Activated CD4-positive, alpha-beta T cell treated with anti-CD3 and anti-CD28 coated beads, Interleukin-2, Interleukin-4, amounts not matched to agents 100 ng/mL and 50 ng/mL, durations not matched to agents 16 hours and 8 hours (primary cell): Measurements from ENCODE around the gene DNAJC5.

ENCODE experiments used
- DNase-seq: peaks from one replicate; pipeline ENCODE4 v3.0.0-alpha.2; 2020; ENCODE audit warnings: low spot score

Gene DNAJC5

DNA sequence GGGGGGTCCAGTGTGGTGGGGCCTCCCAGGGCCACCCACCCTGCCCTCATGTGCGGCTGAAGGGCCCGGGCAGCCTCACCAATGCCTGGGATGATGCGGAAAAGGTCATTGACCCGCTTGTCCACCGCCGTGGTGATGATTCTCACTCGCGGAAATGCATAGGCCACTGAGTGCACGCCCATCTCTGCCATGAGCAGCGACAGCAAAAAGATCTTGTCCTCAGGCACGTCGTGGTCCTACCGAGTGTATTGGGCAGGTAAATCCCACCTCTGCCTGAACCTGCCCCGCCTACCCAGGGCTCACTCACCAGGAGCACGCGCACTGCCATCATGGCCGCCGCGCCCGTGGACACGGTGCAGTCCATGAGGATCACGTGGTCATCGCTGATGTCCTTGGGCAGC lies 45.1 kb downstream of the DNAJC5 start:
- no peak for DNase-seq

GRCh38 chr20:63940472-63941266 lies 45.7 kb downstream of the DNAJC5 start:
- DNase-seq: no peak

DNA sequence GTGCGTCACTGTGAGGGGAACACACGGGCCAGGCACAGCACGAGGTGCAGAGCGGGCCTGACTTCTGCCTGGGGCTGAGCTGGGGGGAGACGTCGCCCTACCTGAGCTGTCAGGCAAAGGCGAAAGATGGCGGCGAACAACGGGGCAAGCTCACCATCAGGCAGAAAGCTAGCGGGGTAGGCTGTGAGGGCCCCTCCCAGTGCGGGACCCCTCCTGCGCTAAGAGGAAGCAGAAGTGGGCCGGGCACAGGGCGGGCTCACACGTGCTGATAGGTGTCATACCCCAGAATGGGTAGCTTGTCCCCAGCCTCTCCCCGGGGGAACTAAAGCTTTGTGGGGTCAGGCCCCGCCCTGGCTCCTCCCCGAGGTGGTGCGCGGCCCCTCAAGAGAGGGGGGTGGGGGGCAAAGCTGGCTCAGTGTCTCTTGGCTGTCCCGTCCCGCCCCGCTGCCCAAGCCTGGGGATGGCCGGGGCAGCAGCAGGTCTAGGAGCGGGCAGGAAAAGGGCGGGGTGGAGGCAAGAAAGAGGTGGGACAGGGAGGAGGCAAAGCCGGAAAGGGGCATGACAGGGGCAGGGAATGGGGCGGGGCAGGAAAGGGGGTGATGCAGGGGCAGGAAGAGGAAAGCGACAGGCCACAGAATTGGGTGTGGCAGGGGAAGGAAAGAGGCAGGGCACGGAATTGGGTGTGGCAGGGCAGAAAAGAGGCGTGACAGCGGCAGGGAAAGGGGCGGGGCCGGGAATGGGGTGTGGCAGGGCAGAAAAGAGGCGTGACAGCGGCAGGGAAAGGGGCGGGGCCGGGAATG lies 46.6 kb downstream of the DNAJC5 start:
- DNase-seq: peak; percentile 96

DNA sequence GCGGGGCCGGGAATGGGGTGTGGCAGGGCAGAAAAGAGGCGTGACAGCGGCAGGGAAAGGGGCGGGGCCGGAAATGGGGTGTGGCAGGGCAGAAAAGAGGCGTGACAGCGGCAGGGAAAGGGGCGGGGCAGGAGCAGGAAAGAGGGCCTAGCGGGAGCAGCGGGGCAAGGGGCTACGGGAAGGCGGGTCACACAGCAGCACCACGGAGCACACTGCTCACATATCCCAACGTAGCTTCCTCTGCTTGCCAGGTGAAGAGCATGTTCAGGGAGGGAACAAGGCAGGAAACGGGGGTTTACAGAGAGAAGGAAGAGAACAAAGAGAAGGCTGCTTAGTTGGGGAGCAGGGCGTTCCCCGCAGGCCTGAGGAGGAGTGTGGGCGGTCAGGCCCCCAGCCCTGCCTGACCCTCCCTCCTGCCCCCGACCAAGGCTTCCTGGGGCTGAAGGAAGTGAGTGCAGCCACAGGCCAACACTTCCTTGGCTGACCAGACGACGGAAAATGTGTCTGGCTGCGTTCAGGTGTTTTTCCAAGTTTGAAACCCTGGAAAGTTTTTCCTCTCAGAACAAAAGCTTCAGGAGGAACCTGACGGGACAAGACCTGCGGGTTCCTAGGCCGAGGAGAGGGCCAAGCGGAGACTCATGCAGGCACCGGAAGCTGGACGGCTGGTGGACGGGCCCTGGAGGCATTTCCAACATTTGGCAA lies 47.5 kb downstream of the DNAJC5 start:
- DNase-seq: peak; percentile 68

DNA sequence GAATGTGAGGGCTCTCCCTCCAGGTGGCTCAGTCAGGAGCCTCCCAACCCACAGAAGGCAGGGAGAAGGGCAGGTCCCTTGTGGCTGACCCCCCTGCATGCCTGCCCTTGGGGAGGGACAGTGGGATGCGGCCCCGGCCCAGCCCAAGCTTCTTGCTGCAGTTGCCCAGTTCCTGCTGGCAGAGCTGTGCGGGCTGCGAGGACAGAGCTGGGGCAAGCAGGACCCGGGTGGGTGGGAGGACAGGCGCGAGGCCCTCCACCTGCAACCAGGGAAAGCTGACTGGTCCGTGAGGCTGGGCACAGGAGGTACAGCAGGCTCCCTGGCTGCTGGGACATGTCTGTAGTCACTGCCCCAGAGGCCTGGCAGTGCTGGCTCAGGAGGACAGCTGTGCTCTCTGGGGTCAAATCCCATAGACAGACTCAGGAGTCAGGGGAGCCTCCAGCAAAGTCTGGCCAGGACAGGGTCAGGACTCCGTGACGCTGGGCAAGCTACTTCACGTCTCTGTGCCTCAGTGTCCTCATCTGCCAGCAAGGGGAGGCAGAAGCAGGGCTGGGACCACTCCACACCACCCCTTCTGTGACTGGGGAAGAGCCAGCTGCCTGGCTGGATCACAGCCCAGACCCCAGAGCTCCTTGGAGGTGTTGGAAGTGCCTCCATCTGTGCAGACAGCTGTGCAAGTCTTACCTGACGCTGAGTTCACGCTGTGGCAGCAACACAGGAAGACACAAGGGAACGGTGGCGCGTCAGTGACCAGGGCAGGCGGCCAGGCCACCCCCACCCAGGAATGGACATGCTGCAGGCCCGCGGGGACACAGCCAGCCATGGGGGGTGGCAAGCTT lies 48.3 kb downstream of the DNAJC5 start:
- DNase-seq: no peak

DNA sequence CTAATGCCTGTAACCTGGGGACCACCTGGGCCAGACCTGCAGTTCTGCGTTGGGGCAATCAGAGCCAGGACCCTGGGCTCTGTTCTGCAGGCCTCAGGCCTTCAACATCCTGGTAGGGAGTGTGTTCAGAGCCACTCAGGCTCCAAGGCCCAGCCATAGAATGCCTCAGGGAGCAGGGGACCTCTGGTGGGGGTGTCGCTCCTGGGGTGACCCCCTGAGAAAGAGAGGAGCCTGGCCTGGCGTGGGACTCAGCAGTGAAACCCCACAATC lies 48.8 kb downstream of the DNAJC5 start:
- DNase-seq: no peak

GRCh38 chr20:63944078-63944941 lies 49.4 kb downstream of the DNAJC5 start:
- DNase-seq: no peak

DNA sequence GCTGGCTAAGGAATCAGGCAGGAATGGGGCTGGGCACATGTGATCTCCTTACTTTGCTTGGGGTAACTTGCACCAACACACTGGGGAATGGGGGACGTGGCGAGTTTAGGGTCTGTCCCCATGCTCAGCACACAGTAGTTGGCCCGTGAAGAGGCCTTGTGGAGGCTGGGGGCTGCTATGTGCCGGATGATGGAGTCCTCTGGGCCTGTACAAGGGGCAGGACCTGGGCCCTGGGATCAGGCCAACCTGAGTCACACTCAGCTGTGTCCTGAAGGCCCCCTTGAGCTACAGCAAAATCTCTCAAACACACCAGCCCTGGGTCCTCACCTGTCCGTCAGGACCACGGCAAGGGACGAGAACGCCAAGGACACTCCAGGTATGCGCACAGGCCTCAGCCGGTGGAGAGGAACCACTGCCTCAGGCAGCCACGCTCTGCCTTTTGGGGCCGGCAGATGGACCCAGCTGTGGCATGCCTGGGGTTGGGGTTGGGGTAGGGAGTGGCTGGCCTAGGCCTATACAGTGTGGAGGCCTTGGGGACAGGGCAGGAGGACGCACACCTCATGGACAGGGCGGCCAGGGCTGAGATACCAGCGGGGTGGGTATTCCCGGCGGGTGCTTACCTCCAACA lies 50.2 kb downstream of the DNAJC5 start:
- no peak for DNase-seq

DNA sequence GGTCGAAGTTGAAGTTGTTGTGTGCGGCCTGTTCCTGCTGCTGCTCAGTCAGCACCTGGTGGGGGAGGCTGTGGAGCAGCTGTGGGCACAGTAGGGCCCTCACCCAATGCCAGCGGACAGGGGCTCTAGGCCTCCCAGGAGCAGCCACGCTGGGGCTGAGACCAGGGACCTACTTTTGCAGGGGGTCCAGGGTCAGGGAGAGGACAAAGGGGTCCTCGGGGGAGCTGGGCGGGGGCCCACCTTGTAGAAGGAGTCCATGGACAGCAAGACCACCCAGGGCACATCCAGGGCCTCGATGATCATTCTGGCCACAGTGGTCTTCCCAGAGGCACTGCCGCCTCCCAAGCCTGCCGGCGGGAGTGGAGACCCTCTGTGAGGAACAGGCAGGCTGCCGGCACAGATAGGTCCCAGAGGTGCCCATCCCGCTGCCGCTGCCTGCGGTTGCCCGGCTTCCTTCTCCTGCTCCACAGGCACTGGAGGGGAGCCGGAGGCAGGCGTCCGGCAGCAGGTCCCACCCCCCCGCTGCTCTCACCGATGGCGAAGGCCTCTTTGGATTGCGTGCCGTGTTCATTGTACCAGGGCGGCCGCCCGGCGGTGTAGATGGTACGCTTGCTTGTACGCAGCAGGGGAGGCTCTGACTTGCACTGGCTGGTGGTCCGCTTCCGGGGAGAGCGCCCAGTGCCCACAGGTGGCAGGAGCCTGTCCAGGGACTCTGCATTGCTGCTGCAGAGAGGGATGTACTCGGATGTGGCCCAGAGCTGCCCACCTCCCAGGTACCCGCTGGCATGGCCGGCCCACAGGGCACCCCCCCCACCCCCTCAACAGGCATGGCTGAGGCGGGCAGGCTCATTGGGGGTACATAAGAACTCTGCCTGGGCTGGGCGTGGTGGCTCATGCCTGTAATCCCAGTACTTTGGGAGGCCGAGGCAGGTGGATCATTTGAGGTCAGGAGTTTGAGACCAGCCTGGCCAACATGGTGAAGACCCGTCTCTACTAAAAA lies 51.3 kb downstream of the DNAJC5 start:
- no peak for DNase-seq

- no peak for DNase-seq
Observed at GRCh38 chr20:63946986-63947637, 52.2 kb downstream of the DNAJC5 start.

- DNase-seq: no peak
Observed at GRCh38 chr20:63947638-63948456, 52.9 kb downstream of the DNAJC5 start.

- DNase-seq: no peak
Observed at GRCh38 chr20:63950701-63951397, 55.9 kb downstream of the DNAJC5 start.

DNA sequence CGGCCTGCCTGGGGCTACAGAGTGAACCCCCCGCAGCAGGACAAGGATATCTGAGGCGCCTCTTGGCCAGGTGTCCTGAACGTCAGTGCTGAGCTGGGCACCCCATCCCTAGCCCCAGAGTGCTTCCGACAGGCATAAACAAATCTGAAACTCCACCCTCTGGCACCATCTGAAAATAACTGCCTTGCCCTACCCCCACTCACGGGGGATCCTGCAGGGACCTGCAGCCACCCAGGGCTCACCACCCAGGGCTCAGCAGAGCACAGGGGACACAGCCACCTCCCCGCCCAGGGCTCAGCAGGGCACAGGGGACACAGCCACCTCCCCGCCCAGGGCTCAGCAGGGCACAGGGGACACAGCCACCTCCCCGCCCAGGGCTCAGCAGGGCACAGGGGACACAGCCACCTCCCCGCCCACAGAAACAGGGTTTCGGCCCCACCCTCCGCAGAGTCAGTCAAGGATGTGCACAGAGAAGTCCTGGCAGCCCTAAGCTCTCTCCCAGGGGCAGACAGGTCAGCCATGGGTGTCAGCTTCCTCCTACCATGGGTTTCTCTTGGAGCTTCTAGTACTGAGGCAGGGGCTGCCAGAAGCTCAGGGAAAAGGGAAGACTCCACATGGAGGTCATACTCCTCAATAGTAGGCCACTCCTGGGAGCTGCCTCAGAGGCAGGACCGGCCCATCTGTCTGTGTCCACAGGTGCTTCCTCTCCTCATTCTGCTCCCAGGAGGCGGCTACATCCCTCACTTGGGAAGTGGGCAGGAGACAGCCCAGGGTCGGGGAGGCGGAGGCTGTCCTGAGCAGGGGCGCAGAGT lies 56.7 kb downstream of the DNAJC5 start:
- DNase-seq: no peak

DNA sequence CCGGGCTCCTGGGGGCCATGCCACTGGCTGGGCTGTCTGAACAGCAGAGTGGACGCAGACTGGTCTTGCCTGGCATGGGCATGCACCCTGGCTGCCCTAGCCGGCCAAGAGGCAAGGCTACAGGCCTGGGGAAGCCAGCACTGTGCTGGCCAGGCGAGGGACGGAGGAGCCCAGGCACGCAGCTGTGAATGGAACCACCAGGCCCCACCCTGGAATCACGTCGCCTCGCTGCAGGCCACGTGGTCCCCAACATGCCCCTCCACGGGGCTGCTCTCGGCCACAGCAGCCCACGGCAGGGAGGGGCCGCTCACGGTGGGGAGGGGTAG lies 57.2 kb downstream of the DNAJC5 start:
- no peak for DNase-seq

- DNase-seq: no peak
Observed at GRCh38 chr20:63952769-63953168, 57.8 kb downstream of the DNAJC5 start.

- no peak for DNase-seq
Observed at GRCh38 chr20:63953764-63954429, 59.0 kb downstream of the DNAJC5 start.
